GM21526 (cell line): ENCODE data around the gene PSMB5.
A peak's percentile ranks its signal among the peaks of the same experiment; 100 is the strongest.

Experiments
- ATAC-seq: cut with Tn5 transposase; IDR thresholded peaks from one replicate; pipeline ENCODE4 v1.9.1; 2021; ENCODE audit warnings: moderate library complexity; ENCODE audit not compliant: unreplicated experiment, low FRiP score

PSMB5 gene

DNA sequence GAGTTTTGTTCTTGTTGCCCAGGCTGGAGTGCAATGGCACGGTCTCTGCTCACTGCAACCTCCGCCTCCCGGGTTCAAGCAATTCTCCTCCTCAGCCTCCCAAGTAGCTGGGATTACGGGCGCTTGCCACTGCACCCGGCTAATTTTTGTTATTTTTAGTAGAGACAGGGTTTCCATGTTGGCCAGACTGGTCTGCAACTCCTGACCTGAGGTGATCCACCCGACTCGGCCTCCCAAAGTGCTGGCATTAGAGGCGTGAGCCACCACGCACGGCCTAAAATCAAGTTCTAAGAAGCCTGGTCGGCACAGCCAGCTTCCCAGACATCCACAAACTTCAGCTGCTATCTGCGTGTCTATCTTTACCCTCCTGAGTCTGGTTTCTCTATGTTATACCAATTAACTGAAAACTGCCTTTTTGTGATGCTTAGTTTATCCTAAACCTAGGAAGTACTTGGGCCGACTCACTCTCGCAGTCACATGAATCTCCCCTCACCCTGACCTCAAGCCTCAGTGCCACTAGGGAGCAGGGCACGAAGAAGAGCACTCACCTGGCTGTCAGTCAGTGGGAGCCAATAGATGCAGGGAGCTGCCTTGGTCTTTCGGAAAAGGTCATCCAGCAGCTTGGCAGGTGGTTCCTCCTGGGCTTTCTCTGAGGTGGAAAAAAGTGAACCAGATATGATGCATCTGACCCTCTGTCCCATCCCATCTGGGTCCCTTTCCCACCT, 26.0 kb upstream of the PSMB5 start:
- ATAC-seq: no peak

DNA sequence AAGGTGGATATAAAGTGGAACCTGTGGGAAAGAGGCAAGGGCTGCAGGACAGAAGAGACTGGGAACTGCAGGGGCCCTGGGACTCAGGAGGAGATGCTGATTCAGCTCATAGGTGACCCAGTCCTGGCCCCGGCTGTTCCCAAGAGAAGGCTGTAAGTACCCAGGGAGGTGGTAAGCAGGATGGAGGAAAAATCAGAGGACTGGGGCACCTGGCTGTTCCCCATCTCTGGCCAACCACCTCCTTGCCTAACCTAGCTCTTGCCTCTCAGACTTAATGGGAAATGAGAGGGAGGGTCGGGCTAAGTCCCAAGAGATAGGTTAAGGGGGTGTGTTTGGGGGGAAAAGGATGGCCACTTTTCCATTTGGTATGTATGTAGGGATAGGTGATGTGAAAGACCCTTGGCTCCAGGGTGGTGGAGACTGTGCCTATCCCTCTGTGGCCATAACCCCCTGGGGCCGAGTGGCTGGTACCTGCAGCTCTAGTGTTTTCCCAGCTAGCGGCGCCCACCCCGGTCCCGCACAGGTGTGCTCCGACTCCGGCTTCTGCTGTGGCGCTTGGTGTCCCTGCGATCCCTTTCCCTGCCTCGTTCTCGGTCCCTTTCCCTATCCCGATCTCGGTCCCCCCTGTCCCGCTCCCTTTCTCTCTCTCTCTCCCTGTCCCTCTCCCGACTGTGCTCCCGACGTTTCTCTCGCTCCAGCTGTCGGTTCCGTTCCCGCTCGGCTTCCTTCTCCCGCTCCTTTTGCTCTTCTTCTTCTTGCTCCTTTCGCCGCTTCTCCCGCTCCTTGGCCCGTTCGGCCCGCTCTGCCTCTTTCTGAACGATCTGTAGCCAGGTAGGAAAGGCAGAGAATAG, 24.2 kb upstream of the PSMB5 start:
- ATAC-seq: no peak

DNA sequence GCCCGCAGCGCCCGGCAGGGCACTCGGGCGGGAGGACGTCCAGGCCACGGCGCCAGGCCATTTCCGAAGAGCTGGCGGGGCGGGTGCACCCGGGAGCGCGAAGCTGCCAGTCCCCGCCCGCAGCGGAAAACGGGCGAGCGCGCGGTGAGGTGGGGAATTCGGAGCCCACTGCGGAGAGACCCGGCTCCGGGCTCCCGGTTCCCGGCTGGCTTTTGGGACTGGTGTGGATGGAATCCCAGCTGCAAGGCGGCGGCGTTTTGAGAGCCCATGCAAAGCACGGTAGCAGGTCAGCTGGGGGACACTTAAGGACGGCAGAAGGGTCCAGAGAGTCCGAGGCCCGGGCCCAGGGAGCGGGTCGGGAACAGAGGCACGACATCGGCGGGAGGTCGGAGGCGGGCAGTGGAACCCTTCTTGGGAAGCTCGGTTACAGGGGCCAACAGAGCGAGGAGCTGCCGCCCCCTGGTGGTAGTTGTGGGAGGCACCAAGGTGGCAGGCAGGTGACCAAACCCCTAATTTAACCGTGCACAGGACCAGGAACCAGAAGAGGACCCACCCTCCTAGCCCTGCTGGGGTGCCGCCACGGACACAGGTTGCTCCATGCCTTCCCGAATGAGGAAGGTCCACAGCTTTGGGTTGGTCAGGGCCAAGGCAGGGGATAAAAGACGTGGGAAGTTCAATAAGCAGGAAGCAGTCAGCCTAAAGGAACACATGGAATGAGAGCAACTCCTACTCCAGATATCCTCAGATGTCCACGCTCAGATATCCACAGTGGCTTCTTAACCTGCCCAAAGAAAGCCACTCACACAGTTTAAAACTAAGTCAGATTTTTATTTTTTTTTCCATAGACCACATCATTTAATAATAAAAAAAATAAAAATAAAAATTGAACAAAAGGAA, 23.3 kb upstream of the PSMB5 start:
- ATAC-seq: peak; percentile 56

DNA sequence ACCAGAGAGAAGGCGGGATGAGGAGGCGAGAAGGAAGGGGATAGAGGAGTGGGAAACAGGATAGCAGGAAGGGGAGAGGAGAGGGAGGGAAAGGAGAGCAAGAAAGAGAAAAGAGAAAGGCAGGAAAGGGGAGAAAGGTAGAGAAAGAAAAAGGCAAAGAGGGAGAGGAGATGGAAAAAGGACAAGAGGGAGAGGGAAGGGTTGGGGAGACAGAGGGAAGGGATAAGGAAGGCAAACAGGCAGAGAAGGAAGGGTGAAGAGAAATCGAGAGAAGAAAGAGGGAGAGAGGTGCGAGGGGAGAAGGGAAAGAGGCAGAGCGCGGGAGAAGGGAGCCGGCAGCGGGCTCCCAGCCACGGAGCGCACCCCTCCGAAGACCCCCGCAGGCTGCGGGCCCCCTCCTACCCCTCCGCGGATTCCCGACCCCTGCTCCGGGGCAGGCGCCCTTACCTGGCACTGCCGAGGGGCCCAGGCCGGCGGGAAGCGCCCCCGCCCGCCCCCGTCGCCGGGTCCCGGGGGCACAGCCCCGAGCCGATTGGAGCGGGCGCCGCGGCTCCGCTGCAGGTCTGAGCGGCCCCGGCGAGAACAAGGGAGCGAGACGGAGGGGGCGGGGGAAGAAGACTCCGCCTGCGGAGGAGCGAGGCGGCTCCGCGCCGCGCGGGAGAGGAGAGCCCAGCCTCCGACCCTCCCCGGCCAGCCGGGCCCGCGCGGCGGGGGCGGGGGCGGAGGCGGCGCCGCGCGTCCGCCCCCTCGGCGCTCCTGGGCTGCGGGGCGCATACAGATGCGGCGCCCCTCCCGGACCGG, 22.5 kb upstream of the PSMB5 start, which contains the start of gene CDH24:
Gene CDH24, minus strand, starts transcription at position 565 of the 801 bp plus-strand sequence. CDS start 1,787 bp downstream, outside the sequence.
- ATAC-seq: peak; percentile 39

DNA sequence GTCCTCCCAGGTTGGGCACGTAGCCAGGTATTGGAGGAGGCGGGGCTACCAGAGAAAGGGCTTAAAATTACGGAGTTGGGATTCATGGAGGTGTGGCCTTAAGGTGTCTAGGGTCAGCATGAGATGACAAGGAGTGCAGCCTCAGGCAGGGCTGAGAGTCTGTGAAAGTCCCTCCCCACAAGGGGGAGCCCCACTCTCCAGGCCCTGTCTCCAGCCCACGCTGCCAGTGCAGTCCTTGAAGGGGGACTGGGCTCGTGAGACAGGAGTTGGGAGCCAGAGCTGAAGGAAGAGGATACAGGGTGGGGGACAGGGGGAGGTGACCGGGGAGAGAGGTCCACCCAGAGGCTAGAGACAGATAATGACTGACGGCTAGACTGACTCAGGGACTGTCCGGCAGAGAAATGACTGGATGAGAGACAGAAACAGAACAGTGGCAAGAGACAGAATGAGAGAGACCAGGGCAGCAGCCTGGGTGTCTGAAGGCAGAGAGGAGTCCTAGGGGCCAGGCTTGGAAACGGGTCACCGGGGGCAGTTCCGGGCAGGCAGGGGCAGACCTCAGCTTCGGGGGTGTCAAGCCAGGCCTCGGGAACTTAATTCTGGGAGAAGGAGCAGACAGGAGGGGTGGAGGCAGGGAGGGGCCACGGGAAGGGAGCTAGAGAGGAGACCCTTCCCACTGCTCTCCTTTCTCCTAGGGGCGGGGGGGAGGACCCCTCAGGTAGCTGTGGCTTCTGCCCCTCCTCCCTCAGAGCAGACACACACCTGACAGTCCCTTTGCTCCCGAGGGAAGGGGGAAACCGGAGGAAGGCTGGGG, 21.6 kb upstream of the PSMB5 start:
- peak; percentile 46 for ATAC-seq

DNA sequence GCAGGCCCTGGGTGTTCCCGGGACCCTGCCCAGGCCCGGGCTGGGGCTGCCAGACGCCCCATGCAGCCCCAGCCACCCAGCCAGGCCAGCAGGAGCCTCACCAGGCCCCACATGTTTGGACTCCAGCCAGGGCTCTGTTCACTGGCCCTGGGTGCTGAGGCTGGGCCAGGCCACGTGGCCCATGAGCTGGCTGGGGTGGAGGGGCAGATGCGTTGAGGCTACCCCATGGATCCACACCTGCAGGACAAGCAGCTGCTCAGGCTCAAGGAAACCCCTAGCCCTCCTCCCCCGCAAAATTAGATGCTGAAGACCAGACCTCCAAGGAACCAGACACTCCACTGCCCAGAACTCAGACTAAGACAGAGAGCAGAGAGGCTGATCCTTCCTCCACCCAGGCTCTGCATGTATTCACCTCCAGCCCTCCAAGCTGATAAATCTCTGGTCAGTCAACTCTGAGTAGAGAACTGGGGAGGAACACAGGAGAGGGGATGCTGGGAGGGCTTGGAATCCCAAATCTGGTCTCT, 21.0 kb upstream of the PSMB5 start:
- ATAC-seq: no peak

DNA sequence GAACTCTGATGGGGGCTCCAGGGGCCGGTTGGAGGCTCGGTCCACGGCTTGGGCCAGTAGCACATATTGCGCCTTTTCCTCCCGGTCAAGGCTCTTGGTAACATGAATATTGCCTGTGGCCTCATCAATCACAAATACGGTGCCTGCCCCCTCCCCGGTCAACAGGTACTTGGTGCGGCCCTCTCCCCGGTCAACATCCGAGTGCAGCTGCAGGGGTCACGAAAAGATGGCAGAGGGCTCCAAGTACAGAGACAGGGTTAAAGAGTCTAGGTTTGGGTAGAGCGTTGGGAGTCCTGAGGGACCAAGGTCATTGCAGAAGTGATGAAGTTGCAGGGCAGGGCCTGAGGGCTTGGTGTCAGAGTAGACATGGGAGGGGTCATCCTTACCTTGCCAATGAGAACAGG, 20.4 kb upstream of the PSMB5 start:
- ATAC-seq: no peak

DNA sequence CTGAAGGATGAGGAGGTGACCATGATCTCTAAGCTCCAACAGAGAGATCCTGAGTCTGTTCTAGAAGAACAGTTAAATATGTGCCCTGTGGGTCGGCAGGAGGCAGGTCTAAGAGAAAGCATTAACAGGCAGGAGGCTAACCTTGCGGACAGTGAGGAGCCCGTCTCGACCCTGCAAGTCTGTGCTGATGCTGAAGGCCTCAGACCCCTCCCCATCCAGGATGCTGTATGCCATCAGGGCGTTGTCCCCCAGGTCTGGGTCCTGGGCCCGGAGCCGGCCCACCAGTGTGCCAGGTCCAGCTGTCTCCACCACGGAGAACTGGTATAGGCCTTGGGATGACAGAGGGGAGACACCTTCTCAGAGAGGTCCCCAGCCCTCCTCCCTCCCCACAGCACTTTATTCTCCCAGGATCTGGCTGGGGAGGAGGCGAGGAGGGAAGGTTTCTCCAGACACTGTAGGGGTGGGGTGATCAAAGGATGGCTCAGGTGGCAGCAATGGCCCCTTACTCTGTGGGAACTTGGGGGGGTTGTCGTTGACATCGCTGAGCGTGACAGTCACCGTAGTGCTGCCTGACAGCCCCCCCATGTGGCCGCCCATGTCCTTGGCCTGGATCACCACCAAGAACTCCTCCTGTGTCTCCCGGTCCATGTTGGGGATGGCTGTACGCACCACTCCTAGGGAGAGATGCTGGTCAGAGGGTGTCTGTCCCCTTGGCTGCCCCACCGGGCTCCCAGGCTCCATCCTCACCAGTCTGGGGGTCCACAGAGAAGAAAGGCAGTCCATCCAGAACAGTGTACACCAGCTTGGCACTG, 19.5 kb upstream of the PSMB5 start:
- no peak for ATAC-seq

DNA sequence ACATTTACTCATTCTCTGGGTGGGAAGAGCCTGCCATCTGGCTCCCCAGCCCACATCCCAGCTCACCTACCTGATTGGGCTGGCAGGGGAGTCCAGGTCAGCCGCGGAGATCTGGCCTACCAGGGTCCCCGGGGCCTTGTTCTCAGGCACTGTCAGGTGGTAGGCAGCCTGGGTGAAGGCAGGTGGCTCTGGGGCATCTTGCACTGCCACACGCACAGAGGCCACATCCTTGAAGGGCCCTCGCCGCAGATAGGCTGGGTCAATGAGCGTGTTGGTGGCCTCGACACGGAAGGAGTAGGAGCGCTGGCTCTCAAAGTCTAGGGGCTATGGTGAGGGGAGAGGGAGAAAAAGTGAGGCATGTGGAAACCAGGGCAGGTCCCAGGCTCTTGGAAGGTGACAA, 18.7 kb upstream of the PSMB5 start:
- ATAC-seq: no peak

DNA sequence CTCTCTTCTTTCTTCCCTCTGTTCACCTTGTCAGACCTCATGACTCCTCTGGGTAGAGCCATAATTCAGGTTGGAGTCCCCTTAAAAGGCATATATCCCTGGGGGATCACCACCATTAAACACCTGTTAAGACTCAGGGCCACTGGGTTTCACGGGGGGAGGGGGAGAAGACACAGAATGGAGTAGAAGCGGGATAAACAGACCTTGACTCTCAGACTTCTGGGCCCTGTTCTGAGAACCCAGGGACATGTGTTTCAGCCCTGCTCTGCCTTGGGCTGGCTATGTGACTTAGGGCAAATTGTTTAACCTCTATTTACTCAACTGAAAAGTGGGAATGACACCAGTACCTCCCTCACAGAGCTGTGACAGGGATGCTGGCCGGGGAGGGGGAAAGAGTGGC, 18.0 kb upstream of the PSMB5 start:
- ATAC-seq: no peak

DNA sequence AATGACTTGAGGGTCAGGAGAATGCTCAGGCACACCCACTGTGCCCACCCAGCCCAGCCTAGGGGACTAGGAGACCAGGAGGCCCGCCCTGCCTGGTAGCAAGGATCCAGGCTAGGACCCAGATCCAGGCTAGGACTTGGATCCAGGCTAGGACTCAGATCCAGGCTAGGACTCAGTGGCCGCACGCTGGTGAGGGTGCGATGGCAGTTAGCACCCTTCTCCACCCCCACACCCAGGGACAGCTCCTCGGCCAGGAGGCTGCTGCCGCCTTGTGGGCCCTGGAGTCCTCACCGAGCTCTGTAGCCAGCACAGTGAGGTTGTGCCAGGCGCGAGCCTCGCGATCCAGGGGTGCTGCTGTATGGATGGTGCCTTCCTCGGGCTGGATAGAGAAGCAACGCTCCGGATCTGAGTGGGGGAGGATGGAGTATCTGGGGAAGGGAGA, 17.5 kb upstream of the PSMB5 start:
- ATAC-seq: no peak

DNA sequence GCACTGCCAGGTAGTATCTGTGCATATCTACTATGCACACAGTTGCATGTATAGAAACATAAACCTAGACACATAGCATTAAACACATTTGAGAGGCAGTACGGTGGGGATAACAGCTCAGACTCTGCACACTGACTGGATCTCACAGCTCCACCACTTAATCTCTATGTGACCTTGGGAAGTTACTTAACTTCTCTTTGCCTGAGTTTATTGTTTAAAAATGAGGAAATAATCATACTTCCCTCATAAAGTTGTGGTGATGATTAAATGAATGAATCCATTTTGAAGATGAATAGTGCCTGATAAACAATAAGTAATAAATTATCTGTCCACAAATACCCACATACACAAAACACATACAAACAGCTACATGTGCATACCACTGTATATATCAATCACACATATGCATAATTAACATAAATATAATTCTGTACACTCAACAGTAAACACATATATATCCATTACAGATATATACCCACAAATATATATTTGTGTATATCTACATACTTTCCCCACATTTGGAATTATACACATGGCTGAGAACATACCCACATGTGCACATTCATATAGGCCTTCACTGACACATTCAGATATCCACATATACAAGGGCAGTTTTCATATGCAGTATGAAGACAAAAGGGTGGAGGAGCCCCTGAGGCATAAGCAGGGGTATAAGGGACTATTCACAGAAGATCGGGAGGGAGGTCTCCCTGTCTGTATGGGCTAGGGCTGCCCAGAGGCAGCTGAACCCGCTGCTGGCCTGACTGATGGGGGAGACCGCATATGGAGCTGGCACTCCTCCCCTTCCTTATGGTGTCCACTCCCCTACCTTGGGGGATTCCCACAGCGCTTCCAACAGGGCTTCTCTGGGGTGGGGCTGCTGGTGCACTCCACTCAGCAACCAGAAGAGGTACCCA, 16.7 kb upstream of the PSMB5 start:
- ATAC-seq: no peak

DNA sequence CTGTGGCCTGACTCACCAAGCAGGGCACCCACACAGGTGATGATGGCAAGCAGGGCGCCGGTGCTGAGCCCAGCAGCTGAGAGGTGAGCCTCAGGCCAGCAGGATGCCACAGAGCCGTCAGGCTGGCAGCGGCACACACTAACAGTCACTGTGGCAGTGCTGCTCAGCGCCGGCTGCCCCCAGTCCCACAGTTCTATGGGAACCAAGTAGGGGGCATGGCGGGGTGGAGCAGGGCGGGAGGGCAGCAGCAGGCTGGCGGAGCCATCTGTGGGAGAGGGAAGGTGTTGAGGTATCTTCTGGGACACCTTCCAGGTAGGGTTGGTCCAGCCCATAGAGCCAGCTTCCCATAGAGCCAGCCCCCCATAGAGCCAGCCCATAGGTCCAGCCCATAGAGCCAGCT, 14.3 kb upstream of the PSMB5 start:
- no peak for ATAC-seq

DNA sequence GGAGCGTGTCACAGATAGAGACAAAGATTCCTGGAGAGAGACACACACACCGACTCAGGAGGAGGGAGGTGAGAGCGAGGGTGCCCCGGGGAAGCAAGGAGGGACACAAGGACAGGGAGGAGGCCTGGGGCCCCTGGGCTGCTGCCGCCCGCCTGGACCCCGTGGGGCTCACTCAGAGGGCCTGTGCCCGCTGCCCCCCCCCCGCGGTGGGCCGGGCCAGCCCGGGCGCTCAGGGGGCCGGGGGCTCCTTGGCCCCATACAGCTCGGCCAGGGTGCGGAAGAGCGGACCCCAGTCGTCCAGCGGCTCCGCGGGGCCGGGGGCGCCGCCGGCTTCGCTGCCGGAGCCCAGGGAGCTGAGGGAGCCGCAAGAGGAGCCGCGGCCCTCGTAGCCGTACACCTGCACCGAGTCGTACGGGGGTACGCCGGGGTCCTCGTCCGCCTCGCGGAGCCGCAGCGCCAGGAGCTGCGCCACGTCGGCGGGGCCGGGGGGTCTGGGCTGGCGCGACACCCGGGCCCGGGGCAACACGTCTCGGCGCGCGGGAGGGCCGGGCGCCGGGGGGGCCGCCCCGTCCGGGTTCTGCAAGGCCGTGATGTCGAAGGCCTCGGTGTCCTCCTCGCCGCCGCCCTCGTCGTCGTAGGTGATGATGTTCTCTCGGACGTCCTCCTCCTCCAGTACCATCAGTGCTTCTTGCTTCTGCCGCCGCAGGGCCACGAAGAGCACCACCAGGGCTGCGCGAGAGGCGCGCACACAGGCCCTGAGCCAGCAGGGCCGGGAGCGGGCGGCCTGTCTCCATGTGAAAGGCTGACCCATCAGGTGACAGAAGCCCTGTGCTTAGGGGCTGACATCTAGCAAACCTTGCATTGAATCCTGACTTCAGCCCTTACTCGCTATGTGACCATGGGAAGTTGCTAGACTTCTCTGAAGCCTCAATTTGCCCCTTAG, 13.3 kb upstream of the PSMB5 start:
- no peak for ATAC-seq

DNA sequence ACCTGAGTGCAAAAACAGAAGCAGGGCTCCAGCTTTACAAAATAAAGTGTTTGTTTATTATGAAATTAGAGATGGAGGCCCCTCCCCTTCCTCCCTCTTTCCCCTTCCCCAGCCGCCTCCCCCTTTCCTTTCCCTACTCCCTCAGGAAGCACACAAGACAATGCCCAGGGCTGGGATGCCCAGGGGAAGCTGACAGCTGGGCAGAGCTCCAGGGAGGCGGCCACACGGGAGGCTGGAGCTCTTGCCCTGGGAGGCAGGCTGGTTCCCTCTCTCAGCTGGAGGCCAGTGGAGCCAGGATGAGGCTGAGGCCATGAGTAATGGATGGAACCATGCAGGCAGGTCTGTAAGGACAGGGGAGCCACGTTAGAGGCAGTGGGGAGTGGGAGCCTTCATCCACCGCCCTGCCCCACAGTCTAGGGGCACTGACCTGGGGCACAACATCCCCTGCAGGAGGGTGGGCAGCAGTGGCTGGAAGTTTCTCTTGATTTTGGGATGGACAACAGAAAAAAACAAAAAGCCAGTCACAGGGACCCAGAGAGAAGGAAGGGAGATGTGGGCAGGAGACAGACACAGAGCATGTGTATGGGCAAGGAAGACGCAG, 12.4 kb upstream of the PSMB5 start:
- no peak for ATAC-seq
